K562 (cell line): Measurements from ENCODE around the gene SULT1A2. TPM values are rescaled to one million over a fixed set of nuclear protein-coding genes. Genes with fewer than 3 reads are reported as not detected.
A peak's percentile ranks its signal among the peaks of the same experiment; 100 is the strongest.
"Not testable (repeated sequence)": the region's sequence is repeated elsewhere in the genome, so short reads cannot be mapped to it uniquely, and the experiment has no call there.

Experiments
- ATAC-seq: fragments of 200-7000 bp; cut with Tn5 transposase; 3 replicates; pipeline ENCODE4 v1.9.1; 2020; ENCODE audit warnings: moderate library complexity
- BruUV-seq: library from RNA; stranded (reverse); fragments of 400-500 nt; replicated peaks from 2 replicates; lab custom pipeline; 2021; lab: Mats Ljungman, UMichigan
- CTCF ChIA-PET: fragments of 300-600 bp; formaldehyde crosslinking; extraction: SDS; loops from one replicate; lab custom pipeline; 2021; ENCODE audit warnings: low intra/inter-chr PET ratio; lab: Yijun Ruan, JAX
- POLR2A ChIA-PET: fragments of 300-600, 350-650 bp; sonication (Branson Sonifier 250); formaldehyde crosslinking; extraction: SDS; loops from one replicate; lab custom pipeline; 2021; ENCODE audit warnings: antibody characterized with exemption, inconsistent platforms; lab: Yijun Ruan, JAX
- DNase-seq, 4 experiments: peaks; one replicate each; pipeline versions ENCODE4 v3.0.0 to v3.0.0-alpha.2; 2011 to 2018; ENCODE audit warnings: low spot score in 3 of 4, mixed read lengths in 3 of 4; ENCODE audit errors: extremely low read depth in 1 of 4
- FAIRE-seq: peaks from 2 replicates; lab custom pipeline; 2011; peaks lifted over from hg19 to GRCh38; lab: Jason Lieb, UNC
- H2AFZ ChIP-seq: 2 replicates; pipeline ENCODE4 v1.6.0; 2011; ENCODE audit warnings: low read depth, low read length, control low read depth, inconsistent platforms
- H3K27ac ChIP-seq: fragments of 200-600 bp; 3 replicates; pipeline ENCODE4 v1.8.0; 2011; ENCODE audit warnings: low read depth, mild to moderate bottlenecking, control low read depth, inconsistent platforms, low read length, moderate library complexity, mixed read lengths; ENCODE audit errors: extremely low read depth
- H3K27me3 ChIP-seq, 2 experiments: fragments of 300-600 bp in 1 of 2; 2 replicates in 1 of 2; 3 replicates in 1 of 2; pipeline versions ENCODE4 v1.6.0 to v1.8.0; 2011; ENCODE audit warnings: inconsistent platforms in 2 of 2, low read length in 2 of 2, mild to moderate bottlenecking in 1 of 2, mixed read lengths in 1 of 2, moderate library complexity in 1 of 2; ENCODE audit not compliant: control insufficient read depth in 2 of 2, insufficient read depth in 2 of 2
- H3K36me3 ChIP-seq: fragments of 300-600 bp; 3 replicates; pipeline ENCODE4 v1.8.0; 2011; ENCODE audit warnings: mild to moderate bottlenecking, low read length, inconsistent platforms; ENCODE audit not compliant: control insufficient read depth, insufficient read depth
- H3K4me1 ChIP-seq, 2 experiments: fragments of 200-600 bp in 1 of 2; replicated peaks in 1 of 2; 2 replicates in 1 of 2; 3 replicates in 1 of 2; pipeline versions ENCODE4 v1.5.1 to v1.8.0; 2011; ENCODE audit warnings: inconsistent platforms in 2 of 2, low read length in 2 of 2, mild to moderate bottlenecking in 1 of 2, mixed read lengths in 1 of 2, moderate library complexity in 1 of 2; ENCODE audit not compliant: control insufficient read depth in 2 of 2, insufficient read depth in 2 of 2
- H3K4me2 ChIP-seq: 2 replicates; pipeline ENCODE4 v1.6.1; 2011; ENCODE audit warnings: low read length, control low read depth, inconsistent platforms, mixed read lengths; ENCODE audit not compliant: insufficient read depth
- H3K4me3 ChIP-seq: fragments of 200-600 bp; sonication (generic), shearing (Covaris generic); 2 replicates; pipeline ENCODE4 v1.5.1; 2016; ENCODE audit warnings: control low read depth, inconsistent platforms
- H3K79me2 ChIP-seq: fragments of 200-600 bp; 3 replicates; pipeline ENCODE4 v1.8.0; 2011; ENCODE audit warnings: low read length, inconsistent platforms; ENCODE audit not compliant: control insufficient read depth, insufficient read depth
- H3K9ac ChIP-seq, 2 experiments: 2 replicates each; pipeline versions ENCODE4 v1.6.0 to v1.6.1; 2011; ENCODE audit warnings: low read depth in 2 of 2, low read length in 2 of 2, control low read depth in 1 of 2, inconsistent platforms in 1 of 2, mild to moderate bottlenecking in 1 of 2, mixed read lengths in 1 of 2; ENCODE audit not compliant: insufficient read depth in 1 of 2
- H3K9me1 ChIP-seq: one replicate; pipeline ENCODE4 v1.6.0; 2011; ENCODE audit warnings: inconsistent platforms, mild to moderate bottlenecking, low read length, moderate library complexity; ENCODE audit not compliant: control insufficient read depth, insufficient read depth
- H3K9me3 ChIP-seq: replicated peaks from 2 replicates; pipeline ENCODE4 v1.5.1; 2011; ENCODE audit warnings: low read depth, low read length, inconsistent platforms; ENCODE audit not compliant: control insufficient read depth, insufficient read depth
- H4K20me1 ChIP-seq: replicated peaks from 2 replicates; pipeline ENCODE4 v1.6.1; 2011; ENCODE audit warnings: low read length, inconsistent platforms, mixed read lengths; ENCODE audit not compliant: control insufficient read depth, insufficient read depth
- CBFA2T3 ChIP-seq: fragments of 450-650 bp; IDR thresholded peaks from 2 replicates; pipeline ENCODE4 v1.6.1; 2017
- EP300 ChIP-seq: IDR thresholded peaks from 2 replicates; pipeline ENCODE4 v1.6.1; 2012; ENCODE audit warnings: low read length, improper control_type of control experiment
- KAT2B ChIP-seq: IDR thresholded peaks from one replicate; pipeline ENCODE4 v1.6.1; 2012; ENCODE audit warnings: low read depth, mild to moderate bottlenecking, control low read depth, inconsistent platforms, low read length, moderate library complexity
- MCM5 ChIP-seq: fragments of 450-650 bp; IDR thresholded peaks from 2 replicates; pipeline ENCODE4 v1.6.1; 2016; ENCODE audit warnings: low read depth
- POLR2A ChIP-seq: fragments of 450-650 bp; conservative IDR thresholded peaks from 2 replicates; pipeline ENCODE4 v1.6.1; 2016
- RBFOX2 ChIP-seq: fragments of 200-400 bp; formaldehyde crosslinking; IDR thresholded peaks from 2 replicates; pipeline ENCODE4 v1.6.1; 2017; ENCODE audit warnings: low read depth, mild to moderate bottlenecking, low read length, moderate library complexity
- SMARCA4 ChIP-seq: fragments of 450-650 bp; IDR thresholded peaks from 2 replicates; pipeline ENCODE4 v1.6.1; 2016
- SMARCC2 ChIP-seq: fragments of 450-650 bp; IDR thresholded peaks from 2 replicates; pipeline ENCODE4 v1.6.1; 2017; ENCODE audit warnings: antibody characterized with exemption, moderate library complexity, mild to moderate bottlenecking, low read depth
- SREBF2 ChIP-seq: sonication (generic); formaldehyde crosslinking; IDR thresholded peaks from 2 replicates; pipeline ENCODE4 v1.4.0; 2020; ENCODE audit warnings: mild to moderate bottlenecking, missing genetic modification reagents
- YBX1 ChIP-seq: fragments of 450-650 bp; IDR thresholded peaks from 2 replicates; pipeline ENCODE4 v1.7.1; 2016; ENCODE audit warnings: mild to moderate bottlenecking
- ZNF384 ChIP-seq: IDR thresholded peaks from 2 replicates; pipeline ENCODE4 v1.6.1; 2012; ENCODE audit warnings: low read depth, low read length, improper control_type of control experiment
- ZNF639 ChIP-seq, 2 experiments: fragments of 200-800 bp in 1 of 2; sonication (Bioruptor generic) in 1 of 2; sonication (generic) in 1 of 2; formaldehyde crosslinking in 1 of 2; IDR thresholded peaks in 1 of 2; conservative IDR thresholded peaks in 1 of 2; 2 replicates each; pipeline versions ENCODE4 v1.5.0 to v1.6.1; 2016 to 2020; ENCODE audit warnings: missing compliant biosample characterization in 1 of 2, missing genetic modification characterization in 1 of 2, missing genetic modification reagents in 1 of 2
- ZNF76 ChIP-seq: fragments of 250-450 bp; sonication (Bioruptor Pico); IDR thresholded peaks from 2 replicates; pipeline ENCODE4 v1.4.0; 2020; ENCODE audit warnings: mild to moderate bottlenecking, moderate library complexity, borderline replicate concordance
- WGBS: fragments of 100-300 bp; shearing (Covaris generic); methylation state at CpG from one replicate; pipeline ENCODE4 v1.1.6; 2016; ENCODE audit warnings: low coverage, mixed read lengths; ENCODE audit not compliant: insufficient coverage; ENCODE audit errors: missing lambda C conversion rate; 5-methylcytosine and 5-hydroxymethylcytosine counted together
- in situ Hi-C: fragments of 300-500 bp; cut with MboI; formaldehyde crosslinking; loops from 4 replicates; pipeline ENCODE4 v1.15.0; 2018; ENCODE audit warnings: inconsistent platforms, mixed read lengths
- intact Hi-C: fragments of 100-400 bp; cut with micrococcal nuclease; formaldehyde crosslinking; loops from 2 replicates; pipeline ENCODE4 v1.14.2; 2022
- polyA plus RNA-seq, 8 experiments: library from polyadenylated mRNA; depleted of rRNA in 4 of 8; stranded (reverse) in 5 of 8; unstranded in 3 of 8; fragments of >200 nt; fragmentation: Nextera tagmentation in 2 of 8; fragmentation: Illumina TruSeq in 1 of 8; extraction: Ambion mirVana in 2 of 8; extraction: Trizol in 1 of 8; gene quantifications; 2 replicates each; pipeline versions ENCODE4 v1.2.1 to v1.2.3, GENCODE V29; 2011 to 2014; ENCODE audit warnings: inconsistent platforms in 1 of 8, missing spikeins in 1 of 8
- total RNA-seq, 7 experiments: library from RNA; depleted of rRNA in 6 of 7; stranded (reverse); fragments of >200 nt in 6 of 7; fragmentation: Illumina TruSeq in 2 of 7; extraction: Trizol in 2 of 7; gene quantifications; 2 replicates each; pipeline versions ENCODE4 v1.2.1 to v1.2.3, GENCODE V29; 2011 to 2021; ENCODE audit warnings: low replicate concordance in 1 of 7
- TF ChIP-seq, protein P1 (sequence below): IDR thresholded peaks from 2 replicates; pipeline ENCODE4 v1.6.1; 2011; ENCODE audit not compliant: insufficient read length; ENCODE audit errors: extremely low read depth

Gene SULT1A2
- total and polyA plus RNA-seq, 9 of the 15 experiments (the other 6 are each of a cell fraction or from before 2014, with no cell fraction given) = 0.73 to 3.2 (median 1.7) TPM

- TF ChIP-seq, protein P1, sequence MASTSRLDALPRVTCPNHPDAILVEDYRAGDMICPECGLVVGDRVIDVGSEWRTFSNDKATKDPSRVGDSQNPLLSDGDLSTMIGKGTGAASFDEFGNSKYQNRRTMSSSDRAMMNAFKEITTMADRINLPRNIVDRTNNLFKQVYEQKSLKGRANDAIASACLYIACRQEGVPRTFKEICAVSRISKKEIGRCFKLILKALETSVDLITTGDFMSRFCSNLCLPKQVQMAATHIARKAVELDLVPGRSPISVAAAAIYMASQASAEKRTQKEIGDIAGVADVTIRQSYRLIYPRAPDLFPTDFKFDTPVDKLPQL = no peak
- TF ChIP-seq CBFA2T3 (no peak), RBFOX2 (peak; percentile 67), YBX1 (no peak), SMARCC2 (no peak), MCM5 (no peak), POLR2A (peak; percentile 59), SMARCA4 (no peak), SREBF2 (CRISPR knock-in tag) (no peak), ZNF639 (CRISPR knock-in tag; conservative IDR thresholded peaks at IDR 0.05 in 1 of 2, IDR thresholded peaks at IDR 0.05 in 1 of 2) (no peak), KAT2B (no peak), ZNF76 (CRISPR knock-in tag) (no peak), ZNF384 (0 out of 2 replicates have a peak, but pooled peaks have one; percentile 42), EP300 (0 out of 2 replicates have a peak, but pooled peaks have one; percentile 12)
Observed at GRCh38 chr16:28596840-28597691, at the start of gene SULT1A2 (continued).

DNA sequence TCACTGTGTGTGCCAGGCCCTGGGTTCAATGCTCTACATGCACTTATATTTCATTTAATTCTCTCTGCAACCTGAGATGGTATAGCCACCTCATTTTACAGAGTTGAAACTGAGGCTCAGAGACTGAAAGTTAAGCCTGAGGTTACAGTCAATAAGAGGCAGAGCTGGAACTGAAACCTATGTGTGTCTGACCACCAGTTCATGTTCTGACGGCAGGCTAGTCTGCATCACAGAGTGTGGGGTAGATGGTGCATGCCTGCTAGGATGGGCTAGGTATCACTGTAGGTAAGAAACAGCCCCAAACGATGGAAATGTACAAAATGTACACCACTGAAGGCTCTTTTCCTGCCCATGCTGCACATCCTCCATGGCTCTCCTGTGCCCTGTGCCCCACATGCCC lies 43.1 kb upstream of the SULT1A2 start:
- DNase-seq, FAIRE-seq, H2AFZ ChIP-seq, H3K4me3 ChIP-seq, H3K79me2 ChIP-seq, CTCF ChIA-PET, POLR2A ChIA-PET, H3K4me2 ChIP-seq, H3K4me1 ChIP-seq, H3K9me3 ChIP-seq, H3K36me3 ChIP-seq, H3K9ac ChIP-seq, H3K27ac ChIP-seq, H3K9me1 ChIP-seq, H4K20me1 ChIP-seq, ATAC-seq, intact Hi-C loops, H3K27me3 ChIP-seq, BruUV-seq: not testable (repeated sequence)
- 0% methylated on average over 1 of the region's 2 CpGs for WGBS
- in situ Hi-C loops = loop anchor here (10.0 kb wide), 1 partner anchor 165 kb away; the partner anchor contains the start of gene NPIPB7

DNA sequence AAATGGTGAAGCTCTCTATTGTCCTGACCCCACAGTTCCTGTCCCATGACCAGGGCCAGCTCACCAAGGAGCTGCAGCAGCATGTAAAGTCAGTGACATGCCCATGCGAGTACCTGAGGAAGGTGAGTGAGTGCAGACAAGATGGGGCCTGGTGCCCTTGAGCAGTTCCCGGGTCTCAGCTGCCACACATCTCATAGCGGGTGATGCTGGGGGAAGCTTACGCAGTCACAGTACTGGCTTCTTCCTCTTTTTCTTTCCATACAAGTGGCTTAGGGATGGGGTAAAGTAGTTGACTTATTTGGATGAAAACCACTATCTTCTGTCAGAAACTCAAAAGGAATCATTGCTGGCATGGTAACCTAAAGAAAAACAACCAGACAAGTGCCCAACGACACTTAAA lies 41.5 kb upstream of the SULT1A2 start:
- BruUV-seq, H2AFZ ChIP-seq, H3K4me1 ChIP-seq, POLR2A ChIA-PET, FAIRE-seq, H3K4me3 ChIP-seq, intact Hi-C loops, H3K9ac ChIP-seq, in situ Hi-C loops, H3K27me3 ChIP-seq, H3K4me2 ChIP-seq, DNase-seq, CTCF ChIA-PET, ATAC-seq, H3K36me3 ChIP-seq, H3K9me3 ChIP-seq, H3K9me1 ChIP-seq, H3K27ac ChIP-seq, H4K20me1 ChIP-seq, H3K79me2 ChIP-seq: not testable (repeated sequence)
- WGBS = 8% methylated on average over 4 of the region's 5 CpGs
